Thoracic aorta (tissue), 2 donors: ENCODE results near the gene GOLGA8A. TPM values are rescaled to one million over a fixed set of nuclear protein-coding genes. Genes with fewer than 3 reads are reported as not detected.
"Not testable (repeated sequence)": the region's sequence is repeated elsewhere in the genome, so short reads cannot be mapped to it uniquely, and the experiment has no call there.

ENCODE experiments used
- ATAC-seq: fragments of 150-250 bp; one replicate; pipeline ENCODE4 v1.8.0; 2017; ENCODE audit warnings: low read depth; ENCODE audit not compliant: insufficient number of reproducible peaks, low FRiP score
- DNase-seq: peaks from one replicate; pipeline ENCODE4 v3.0.0-alpha.2; 2020; ENCODE audit warnings: low spot score
- H3K27ac ChIP-seq, 2 donors: fragments of 200-600 bp; sonication (generic); 1 replicate in 1 of 2; 2 replicates in 1 of 2; pipeline ENCODE4 v1.5.1; 2016; ENCODE audit warnings: mild to moderate bottlenecking in 2 of 2, moderate library complexity in 2 of 2
- H3K27me3 ChIP-seq: fragments of 200-600 bp; sonication (generic); replicated peaks from 2 replicates; pipeline ENCODE4 v1.6.0; 2016; ENCODE audit warnings: mild to moderate bottlenecking; ENCODE audit not compliant: insufficient read depth
- H3K36me3 ChIP-seq: fragments of 200-600 bp; sonication (generic); one replicate; pipeline ENCODE4 v1.5.1; 2016
- H3K4me1 ChIP-seq, 2 donors: fragments of 200-600 bp; sonication (generic); 1 replicate in 1 of 2; 2 replicates in 1 of 2; pipeline versions ENCODE4 v1.5.1 to v1.6.0; 2016; ENCODE audit warnings: low read depth in 2 of 2, mild to moderate bottlenecking in 1 of 2; ENCODE audit not compliant: control insufficient read depth in 1 of 2
- H3K4me3 ChIP-seq: fragments of 200-600 bp; sonication (generic); 2 replicates; pipeline ENCODE4 v1.5.1; 2016; ENCODE audit warnings: mild to moderate bottlenecking
- H3K9me3 ChIP-seq: fragments of 200-600 bp; sonication (generic); 2 replicates; pipeline ENCODE4 v1.5.1; 2016
- total RNA-seq, 2 donors: library from RNA; depleted of rRNA; stranded (reverse); fragments of >200 nt; gene quantifications; one replicate each; pipeline versions ENCODE4 v1.1.0 to v1.2.3, GENCODE V29; 2016

GOLGA8A gene
- total RNA-seq, 2 donors from 2014 or later = 48.6 to 104 TPM

DNA sequence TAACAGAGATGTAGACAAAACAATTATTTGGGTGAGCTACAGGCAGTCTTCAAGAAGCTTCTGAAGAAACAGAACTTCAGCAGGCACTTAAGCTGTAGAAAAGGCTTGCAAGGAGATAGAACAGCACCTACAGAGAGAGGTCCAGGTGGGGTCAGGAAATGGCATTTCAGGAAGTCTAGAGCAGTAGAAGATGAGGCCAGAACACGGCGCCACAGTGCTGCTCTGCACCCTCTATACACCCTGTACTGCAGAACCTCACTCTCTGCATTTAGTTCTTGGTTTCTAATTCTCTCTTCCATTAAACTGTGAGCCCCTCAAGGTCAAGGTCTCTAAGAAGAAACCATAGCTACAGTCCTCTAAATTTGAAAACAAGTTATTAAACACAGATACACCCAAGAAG, 44.6 kb downstream of the GOLGA8A start:
- not testable (repeated sequence) for ATAC-seq, H3K27me3 ChIP-seq, DNase-seq, H3K4me1 ChIP-seq, H3K4me3 ChIP-seq, H3K9me3 ChIP-seq, H3K27ac ChIP-seq, H3K36me3 ChIP-seq

DNA sequence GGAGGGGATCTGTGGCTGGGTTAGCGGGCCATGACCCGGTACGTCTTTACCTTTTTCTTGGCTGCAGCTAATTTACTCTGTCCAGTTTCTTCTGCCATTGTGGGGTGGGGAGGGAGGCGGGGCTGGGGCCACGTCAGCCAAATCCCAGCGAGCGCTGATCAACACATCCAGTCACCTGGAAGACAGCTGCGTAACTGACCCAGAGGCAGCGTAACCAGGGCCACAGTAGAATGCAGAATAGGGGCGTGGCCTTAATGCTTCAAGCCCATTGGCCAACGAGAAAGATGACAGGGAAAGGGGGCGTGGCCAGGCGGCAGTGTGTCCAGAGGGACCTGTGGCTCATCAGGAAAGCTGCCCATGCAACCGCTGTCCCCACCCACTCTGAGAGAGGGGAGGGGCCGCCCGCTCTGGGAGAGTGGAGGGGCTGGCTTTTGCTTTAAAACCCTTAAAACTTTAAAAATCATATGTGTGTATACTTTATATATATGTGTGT, 48.0 kb downstream of the GOLGA8A start:
- H3K27me3 ChIP-seq, H3K4me1 ChIP-seq, H3K36me3 ChIP-seq, H3K27ac ChIP-seq, H3K4me3 ChIP-seq, DNase-seq, ATAC-seq, H3K9me3 ChIP-seq: not testable (repeated sequence)

Other genes starting within 250 kb of the GOLGA8A start
- 10 to 100 TPM; 61.9 to 93.8 TPM for gene KATNBL1, start 227.7 kb downstream of the GOLGA8A start, total RNA-seq
- 100 to 1,000 TPM; 107 to 113 TPM for gene EMC4, start 212.8 kb downstream of the GOLGA8A start, total RNA-seq
- gene SLC12A6, start 100.0 kb downstream of the GOLGA8A start, total RNA-seq = 10 to 100 TPM; 58.3 to 82.9 TPM
- 10 to 100 TPM; 28.9 to 88.8 TPM for gene NOP10, start 94.7 kb downstream of the GOLGA8A start, total RNA-seq
- gene NUTM1, start 94.5 kb downstream of the GOLGA8A start, total RNA-seq = not detected
- 10 to 100 TPM; 13.1 to 20.0 TPM for gene LPCAT4, start 70.6 kb downstream of the GOLGA8A start, total RNA-seq
- 100 to 1,000 TPM; 146 to 184 TPM for gene GOLGA8B, start 145.8 kb upstream of the GOLGA8A start, total RNA-seq